Ovary (tissue), 3 donors: Measurements from ENCODE around the gene SMARCAL1.

Source experiments
- CTCF ChIP-seq, 3 donors: fragments of 450-650 bp in 2 of 3; fragments of 200-600 bp in 1 of 3; IDR thresholded peaks; one replicate each; pipeline versions ENCODE4 v1.5.1 to v1.8.0; 2016 to 2022; ENCODE audit warnings: antibody characterized with exemption in 3 of 3, mild to moderate bottlenecking in 1 of 3
- EP300 ChIP-seq: sonication (generic); formaldehyde crosslinking; IDR thresholded peaks from one replicate; pipeline ENCODE4 v1.6.1; 2017; ENCODE audit warnings: antibody characterized with exemption
- POLR2A ChIP-seq: fragments of 450-650 bp; IDR thresholded peaks from one replicate; pipeline ENCODE4 v1.6.1; 2017; ENCODE audit warnings: antibody characterized with exemption, mild to moderate bottlenecking, moderate library complexity
- donor health status: DM: no; HTN: no; CAD: no.

- no peak for TF ChIP-seq CTCF (IDR thresholded peaks at IDR 0.05)
- TF ChIP-seq POLR2A: no peak
- TF ChIP-seq EP300: no peak
Measured at GRCh38 chr2:216379977-216380376, 32.3 kb upstream of the SMARCAL1 start.
